Subcutaneous preadipocyte (primary cell): Measurements from ENCODE around the gene ZNF100. TPM values are rescaled to one million over a fixed set of nuclear protein-coding genes. Genes with fewer than 3 reads are reported as not detected.

Experiments
- small RNA-seq: library from RNA; depleted of rRNA; stranded (forward); fragments of <200 nt; gene quantifications from one replicate; pipeline ENCODE3, GENCODE V24; 2012
- total RNA-seq: library from RNA; depleted of rRNA; stranded (reverse); fragments of >200 nt; gene quantifications from 2 replicates; pipeline ENCODE4 v1.2.3, GENCODE V29; 2012

Gene ZNF100
- 3.7 and 5.7 TPM in 2 replicates for total RNA-seq

GRCh38 chr19:21767065-21767800 is at the start of gene ZNF100:
Gene ZNF100 (minus strand): TSS chr19:21767579. CDS start chr19:21767429, 150 bp downstream.

Small RNAs within 50 kb of the gene (small RNA-seq; reads per million reads assigned to genes)
- gene VN1R84P, result not detected

Other genes with a start within 250 kb of the ZNF100 start
- 8.1 and 9.6 TPM in 2 replicates for gene ZNF43, start 68.6 kb upstream of the ZNF100 start, total RNA-seq
- 0.20 and 1.5 TPM in 2 replicates for gene ZNF208, start 243.4 kb upstream of the ZNF100 start, total RNA-seq